Pancreas (tissue), 10 donors: ENCODE measurements around the gene PMP22. TPM values are rescaled to one million over a fixed set of nuclear protein-coding genes. Genes with fewer than 3 reads are reported as not detected.

Source experiments
- ATAC-seq, 4 donors: fragments of 200-7000 bp; cut with Tn5 transposase; one replicate each; pipeline versions ENCODE4 v1.8.0 to v1.9.1; 2020; ENCODE audit warnings: mild to moderate bottlenecking in 4 of 4, moderate library complexity in 4 of 4
- DNase-seq, 6 donors: peaks; one replicate each; pipeline ENCODE4 v3.0.0-alpha.2; 2020
- FAIRE-seq: peaks from 2 replicates; lab custom pipeline; 2012; peaks lifted over from hg19 to GRCh38; lab: Jason Lieb, UNC
- H3K27ac ChIP-seq, 4 donors: fragments of 200-600 bp; sonication (generic); 1 replicate in 3 of 4; 2 replicates in 1 of 4; pipeline versions ENCODE4 v1.5.0 to v1.8.0; 2020
- H3K27me3 ChIP-seq, 4 donors: fragments of 200-600 bp; one replicate each; pipeline ENCODE4 v1.8.0; 2021
- H3K36me3 ChIP-seq, 3 donors: fragments of 200-600 bp; sonication (generic) in 1 of 3; one replicate each; pipeline versions ENCODE4 v1.5.0 to v1.8.0; 2020 to 2021
- H3K4me1 ChIP-seq, 3 donors: fragments of 200-600 bp; one replicate each; pipeline ENCODE4 v1.8.0; 2021
- H3K4me3 ChIP-seq, 4 donors: fragments of 200-600 bp; sonication (generic) in 2 of 4; one replicate each; pipeline versions ENCODE4 v1.5.0 to v1.8.0; 2020 to 2021
- H3K9me3 ChIP-seq, 4 donors: fragments of 200-600 bp; one replicate each; pipeline ENCODE4 v1.8.0; 2021
- CTCF ChIP-seq, 4 donors: fragments of 200-600 bp; sonication (generic) in 3 of 4; IDR thresholded peaks; one replicate each; pipeline versions ENCODE4 v1.5.0 to v1.8.0; 2021; ENCODE audit warnings: antibody characterized with exemption in 4 of 4
- WGBS, 2 donors: extraction: QIAGEN DNeasy Blood & Tissue Kit; methylation state at CpG; one replicate each; pipeline ENCODE4 v1.1.7; 2013; 5-methylcytosine and 5-hydroxymethylcytosine counted together
- intact Hi-C, 3 donors: fragments of 100-400 bp; cut with DNase I; formaldehyde crosslinking; loops; one replicate each; pipeline versions ENCODE4 v1.11.1 to v1.14.2; 2022
- polyA plus RNA-seq, 2 donors: library from polyadenylated mRNA; stranded (reverse); fragments of 200-250 nt; gene quantifications; one replicate each; pipeline ENCODE4 v1.2.3, GENCODE V29; 2013
- total RNA-seq, 6 donors: library from RNA; stranded (reverse); fragmentation: NEBNext Ultra II Directional in 4 of 6; extraction: Animal tissue kit (Norgen Biotek cat#: 25700) in 4 of 6; gene quantifications; one replicate each; pipeline versions ENCODE4 v1.2.1 to v1.2.4, GENCODE V29; 2021 to 2023
- donor health status: healthy with polysubstance abuse.
- donor health status: DM: no; HTN: no; CAD: no; lungs with moderate emphysema.
- donor health status: DM: no; HTN: no; CAD: no.
- donor health status: control.
- donor health status: control.
- donor health status: Bipolar disorder and iron deficiency.
- donor health status: DM: yes; HTN: yes; CAD: no.
- donor health status: DM: no; HTN: no; CAD: no.
- donor health status: DM: no; HTN: no; CAD: no.
- donor health status: DM: yes; HTN: yes; CAD: no.

Gene PMP22
- total and polyA plus RNA-seq, 8 donors = 5.8 to 24.8 (median 10.4) TPM

DNA sequence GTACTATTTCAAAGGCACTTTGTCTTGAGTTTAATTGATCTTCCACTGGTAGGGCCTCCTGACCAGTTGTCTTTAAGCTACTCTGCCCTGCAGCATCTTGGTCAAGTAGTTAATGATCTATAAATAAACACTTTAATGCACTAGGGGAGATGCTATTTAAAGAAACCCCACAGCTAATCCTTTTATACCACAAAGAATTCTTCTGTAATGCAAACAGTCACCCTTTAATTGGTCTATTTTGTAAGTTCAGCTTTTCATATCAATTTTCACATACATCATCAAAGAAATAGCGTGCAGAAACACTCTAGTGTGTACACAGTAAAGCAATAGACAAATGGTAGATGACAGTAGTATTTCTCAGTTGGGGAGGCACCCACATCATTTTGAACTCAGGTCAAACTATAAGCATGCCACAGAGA is 70.3 kb downstream of the PMP22 start:
- intact Hi-C loops = no loop called here
- Histone ChIP-seq H3K4me1 (no peaks in the 10 kb centered on the region), H3K27ac (no peak overlapping the region), H3K27me3 (no peaks in the 10 kb centered on the region), H3K4me3 (no peak overlapping the region), H3K36me3 (no peaks in the 10 kb centered on the region), H3K9me3 (no peaks in the 10 kb centered on the region)
- DNase-seq = no peak
- no peak for TF ChIP-seq CTCF (IDR thresholded peaks at IDR 0.05)
- ATAC-seq = no peak
- no peak for FAIRE-seq
- WGBS, 2 donors = 40 to 48% methylated on average over 1 of the region's 1 CpG

- peaks cover 0 to 8% (median 5%) of the 10 kb centered on the region in 3 donors for H3K4me1 ChIP-seq
- ATAC-seq (peak; percentile 93 to 96 (median 94)), FAIRE-seq (no peak), DNase-seq (peak in 4 of 6 donors; percentile 34 to 66 (median 54))
- TF ChIP-seq CTCF (IDR thresholded peaks at IDR 0.05) = no peak
- no peaks in the 10 kb centered on the region for H3K36me3 ChIP-seq
- 10 to 11% methylated on average over 4 of the region's 4 CpGs for WGBS, 2 donors
- H3K9me3 ChIP-seq = no peaks in the 10 kb centered on the region
- H3K4me3 ChIP-seq = no peak overlapping the region
- intact Hi-C loops = no loop called here
- H3K27ac ChIP-seq = no peak overlapping the region
- H3K27me3 ChIP-seq = no peaks in the 10 kb centered on the region
Measured at GRCh38 chr17:15185625-15185991, 79.5 kb downstream of the PMP22 start.

DNA sequence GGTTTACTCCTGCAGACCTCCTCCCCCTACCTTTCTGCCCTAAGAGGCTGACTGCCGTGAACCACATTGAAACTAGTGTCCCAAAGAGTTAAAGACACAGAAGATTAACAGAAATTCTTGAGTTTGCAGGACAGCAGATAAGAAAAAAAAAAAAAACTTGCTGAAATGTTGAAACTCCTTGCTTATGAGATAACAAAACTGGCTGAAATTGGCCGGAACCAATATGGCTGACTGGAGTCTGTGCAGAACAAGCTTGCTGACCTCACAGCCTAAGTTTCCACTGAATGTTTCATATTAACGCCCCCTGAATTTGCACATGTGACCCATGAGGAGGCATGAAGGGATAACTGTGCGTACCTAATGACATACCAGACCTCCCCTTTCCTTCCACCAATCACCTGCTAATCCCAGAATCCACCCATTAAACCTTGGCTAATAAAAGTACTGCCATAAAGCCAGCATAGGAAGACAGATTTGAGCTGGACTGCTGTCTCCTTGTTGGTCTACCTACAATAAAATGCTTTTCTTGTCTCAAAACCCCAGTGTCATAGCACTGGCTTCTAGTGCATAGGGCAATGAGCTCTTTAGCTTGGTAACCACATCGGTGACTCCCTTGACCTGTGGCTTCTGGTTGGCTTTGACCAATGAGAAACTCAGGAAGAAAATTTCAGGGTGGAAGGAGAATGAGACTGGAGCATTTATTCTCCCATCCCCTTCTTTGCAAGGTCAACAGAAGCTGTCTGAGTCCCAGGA is 80.1 kb downstream of the PMP22 start:
- no peaks in the 10 kb centered on the region for H3K27me3 ChIP-seq
- intact Hi-C loops = no loop called here
- ATAC-seq (peak in 2 of 4 donors; percentile 14 to 19), DNase-seq (no peak), FAIRE-seq (no peak)
- H3K4me3 ChIP-seq = no peak overlapping the region
- no peaks in the 10 kb centered on the region for H3K36me3 ChIP-seq
- no peaks in the 10 kb centered on the region for H3K9me3 ChIP-seq
- 78% methylated on average over 5 of the region's 5 CpGs for WGBS, 2 donors
- no peak overlapping the region for H3K27ac ChIP-seq
- peaks cover 0 to 8% (median 5%) of the 10 kb centered on the region in 3 donors for H3K4me1 ChIP-seq
- no peak for TF ChIP-seq CTCF (IDR thresholded peaks at IDR 0.05)

DNA sequence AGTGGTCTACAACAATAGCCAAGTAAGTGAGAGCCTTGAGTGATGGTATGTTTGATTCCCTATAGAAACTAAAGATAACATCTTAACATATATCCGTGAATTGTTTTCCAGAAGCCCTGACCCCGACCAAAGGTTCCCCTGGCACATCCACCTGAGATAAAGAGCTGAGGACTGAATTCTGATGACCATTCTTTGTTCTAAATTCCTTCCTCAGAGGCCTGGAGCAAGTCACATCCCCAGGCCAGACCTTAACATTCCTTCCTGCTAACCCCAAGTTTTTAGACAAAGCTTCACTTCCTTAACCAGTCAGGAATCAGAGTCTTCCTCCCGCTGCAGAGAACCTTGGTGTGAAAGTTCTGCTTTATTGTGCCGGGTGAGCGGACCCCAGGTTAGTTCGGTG is 83.3 kb downstream of the PMP22 start:
- 77 to 83% methylated on average over 6 of the region's 6 CpGs for WGBS, 2 donors
- no peak for TF ChIP-seq CTCF (IDR thresholded peaks at IDR 0.05)
- intact Hi-C loops = no loop called here

GRCh38 chr17:15181333-15181732 is 83.8 kb downstream of the PMP22 start:
- H3K27ac ChIP-seq = no peak overlapping the region
- H3K36me3 ChIP-seq = no peaks in the 10 kb centered on the region
- DNase-seq (no peak), FAIRE-seq (no peak), ATAC-seq (no peak)
- intact Hi-C loops = no loop called here
- no peaks in the 10 kb centered on the region for H3K9me3 ChIP-seq
- no peak for TF ChIP-seq CTCF (IDR thresholded peaks at IDR 0.05)
- WGBS, 2 donors = 76 to 88% methylated on average over 8 of the region's 8 CpGs
- H3K4me1 ChIP-seq = peaks cover 0 to 8% (median 5%) of the 10 kb centered on the region in 3 donors
- no peak overlapping the region for H3K4me3 ChIP-seq
- H3K27me3 ChIP-seq = no peaks in the 10 kb centered on the region

More for the DNA sequence above, 83.3 kb downstream of the PMP22 start:
- DNase-seq = no peak
- no peak for FAIRE-seq
- no peaks in the 10 kb centered on the region for H3K9me3 ChIP-seq
- H3K27me3 ChIP-seq = no peaks in the 10 kb centered on the region
- no peak overlapping the region for H3K4me3 ChIP-seq
- H3K27ac ChIP-seq = no peak overlapping the region
- no peak for ATAC-seq
- peaks cover 0 to 8% (median 5%) of the 10 kb centered on the region in 3 donors for H3K4me1 ChIP-seq
- H3K36me3 ChIP-seq = no peaks in the 10 kb centered on the region
